ENCODE measurements around the gene TUBGCP5.

Gene TUBGCP5

DNA sequence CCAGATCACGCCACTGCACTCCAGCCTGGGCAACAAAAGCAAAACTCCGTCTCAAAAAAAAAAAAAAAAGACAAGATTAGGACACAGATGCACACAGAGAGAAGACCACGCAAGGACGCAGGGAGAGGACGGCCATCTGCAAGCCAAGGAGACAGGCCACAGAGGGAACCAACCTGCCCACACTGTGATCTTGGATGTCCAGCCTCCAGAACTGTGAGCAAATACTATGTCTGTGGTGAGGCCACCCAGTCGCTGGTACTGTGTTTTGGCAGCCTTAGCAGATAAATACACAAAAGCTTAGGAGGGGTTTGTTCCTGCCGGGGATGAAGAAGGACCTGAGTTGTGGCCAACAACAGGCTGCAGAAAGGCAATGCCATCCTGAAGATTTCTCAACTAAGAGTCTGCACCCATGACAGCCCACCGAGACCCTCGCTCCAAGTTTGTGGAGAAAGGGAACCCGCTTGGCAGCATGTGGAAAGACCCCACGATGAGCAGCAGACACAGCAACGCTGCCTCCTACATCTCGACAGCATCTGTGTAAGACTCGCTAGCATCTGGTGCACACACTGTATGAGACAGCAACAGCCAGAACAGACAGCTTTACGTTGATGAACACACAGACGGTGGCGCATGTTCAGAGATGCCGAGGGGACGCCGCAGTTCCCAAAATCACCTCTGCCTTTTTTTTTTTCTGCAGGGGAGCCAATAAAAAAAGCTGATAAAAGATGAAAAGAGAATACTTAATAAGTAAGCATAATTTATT lies 72.9 kb downstream of the TUBGCP5 start:
- H3K9ac ChIP-seq (ENCODE audit: low read depth in 1 of 2, low read length in 2 of 2) = no peak overlapping the region
- no peaks in the 10 kb centered on the region for H3K9me3 ChIP-seq (ENCODE audit: control insufficient read depth in 2 of 2, low read length in 2 of 2)
- H3K36me3 ChIP-seq (ENCODE audit: control insufficient read depth in 2 of 2, insufficient read depth in 2 of 2, low read length in 2 of 2) = peaks cover 0 to 2% of the 10 kb centered on the region in 2 donors
- no peak overlapping the region for H3K4me3 ChIP-seq (ENCODE audit: low read length in 2 of 2)
- H3K27me3 ChIP-seq (ENCODE audit: control insufficient read depth in 2 of 2, insufficient read depth in 2 of 2, low read length in 2 of 2) = no peaks in the 10 kb centered on the region
- H3K4me1 ChIP-seq (ENCODE audit: control insufficient read depth in 2 of 2, insufficient read depth in 2 of 2, low read length in 2 of 2) = peaks cover 2 to 8% of the 10 kb centered on the region in 2 donors
- H3K27ac ChIP-seq (ENCODE audit: low read depth in 2 of 2, low read length in 2 of 2) = no peak overlapping the region

DNA sequence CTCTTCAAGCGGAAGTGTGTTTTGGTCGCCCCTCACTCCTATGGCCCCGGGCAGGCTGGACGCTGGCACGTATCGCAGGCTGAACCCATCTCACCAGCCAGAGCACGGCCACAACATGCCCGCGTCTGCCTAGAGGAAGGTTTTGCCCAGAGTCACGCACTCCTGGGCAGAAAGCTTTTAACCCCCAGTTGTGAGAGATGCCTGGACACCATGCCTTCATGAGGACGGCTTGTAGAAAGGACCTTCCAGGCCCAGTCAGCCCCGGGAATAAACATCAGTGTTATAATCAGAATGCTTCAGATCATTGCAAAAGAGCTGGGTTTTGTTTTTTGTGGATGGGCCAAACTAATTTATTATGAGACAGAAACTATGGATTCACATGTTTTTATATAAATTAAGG lies 75.7 kb downstream of the TUBGCP5 start:
- Histone ChIP-seq H3K4me3 (ENCODE audit: low read length in 2 of 2) (no peak overlapping the region), H3K4me1 (ENCODE audit: control insufficient read depth in 2 of 2, insufficient read depth in 2 of 2, low read length in 2 of 2) (peaks cover 6 to 8% of the 10 kb centered on the region in 2 donors), H3K27ac (ENCODE audit: low read depth in 2 of 2, low read length in 2 of 2) (no peak overlapping the region), H3K9me3 (ENCODE audit: control insufficient read depth in 2 of 2, low read length in 2 of 2) (no peaks in the 10 kb centered on the region), H3K9ac (ENCODE audit: low read depth in 1 of 2, low read length in 2 of 2) (no peak overlapping the region), H3K36me3 (ENCODE audit: control insufficient read depth in 2 of 2, insufficient read depth in 2 of 2, low read length in 2 of 2) (peaks cover 0 to 2% of the 10 kb centered on the region in 2 donors), H3K27me3 (ENCODE audit: control insufficient read depth in 2 of 2, insufficient read depth in 2 of 2, low read length in 2 of 2) (no peaks in the 10 kb centered on the region)

DNA sequence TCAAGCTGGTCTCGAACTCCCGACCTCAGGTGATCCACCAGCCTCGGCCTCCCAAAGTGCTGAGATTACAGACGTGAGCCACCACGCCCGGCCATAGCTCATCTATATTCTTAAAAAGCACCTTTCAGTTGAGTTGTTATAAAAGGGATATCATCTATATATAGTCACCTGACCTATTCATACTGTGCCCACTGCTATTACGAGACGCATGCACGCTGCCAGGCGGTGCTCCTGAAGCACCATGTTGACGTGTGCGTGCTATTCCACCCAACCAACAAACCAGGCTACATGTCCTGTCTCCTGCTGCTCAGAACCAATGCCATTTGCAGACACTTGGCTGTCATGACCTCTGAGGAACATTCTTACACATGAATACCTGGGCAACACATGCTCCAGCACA lies 76.8 kb downstream of the TUBGCP5 start:
- Histone ChIP-seq H3K9me3 (ENCODE audit: control insufficient read depth in 2 of 2, low read length in 2 of 2) (no peaks in the 10 kb centered on the region), H3K27me3 (ENCODE audit: control insufficient read depth in 2 of 2, insufficient read depth in 2 of 2, low read length in 2 of 2) (no peaks in the 10 kb centered on the region), H3K27ac (ENCODE audit: low read depth in 2 of 2, low read length in 2 of 2) (no peak overlapping the region), H3K4me3 (ENCODE audit: low read length in 2 of 2) (no peak overlapping the region), H3K9ac (ENCODE audit: low read depth in 1 of 2, low read length in 2 of 2) (no peak overlapping the region), H3K36me3 (ENCODE audit: control insufficient read depth in 2 of 2, insufficient read depth in 2 of 2, low read length in 2 of 2) (peaks cover 0 to 2% of the 10 kb centered on the region in 2 donors), H3K4me1 (ENCODE audit: control insufficient read depth in 2 of 2, insufficient read depth in 2 of 2, low read length in 2 of 2) (peaks cover 6 to 8% of the 10 kb centered on the region in 2 donors)

DNA sequence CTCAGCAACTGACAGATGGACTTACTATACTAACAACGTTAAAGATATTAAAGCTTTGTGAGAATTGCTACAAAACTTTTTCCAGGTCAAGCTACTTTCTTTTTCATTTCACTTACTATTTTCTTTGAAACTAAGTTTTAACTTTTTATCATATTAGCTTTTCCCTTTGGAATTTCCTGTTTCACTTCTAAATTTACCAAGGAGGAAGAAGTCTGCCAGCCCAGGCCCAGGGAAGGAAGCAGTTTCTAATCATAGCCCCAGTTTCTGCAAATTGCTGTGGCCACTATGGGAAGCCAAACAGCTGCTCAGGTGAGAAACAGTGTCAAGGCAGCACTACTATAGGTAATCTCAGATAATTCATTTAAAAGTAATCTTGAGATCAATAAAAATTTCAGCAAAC lies 77.6 kb downstream of the TUBGCP5 start:
- H3K27ac ChIP-seq (ENCODE audit: low read depth in 2 of 2, low read length in 2 of 2) = no peak overlapping the region
- H3K27me3 ChIP-seq (ENCODE audit: control insufficient read depth in 2 of 2, insufficient read depth in 2 of 2, low read length in 2 of 2) = no peaks in the 10 kb centered on the region
- H3K36me3 ChIP-seq (ENCODE audit: control insufficient read depth in 2 of 2, insufficient read depth in 2 of 2, low read length in 2 of 2) = peaks cover 0 to 2% of the 10 kb centered on the region in 2 donors
- H3K4me3 ChIP-seq (ENCODE audit: low read length in 2 of 2) = no peak overlapping the region
- H3K4me1 ChIP-seq (ENCODE audit: control insufficient read depth in 2 of 2, insufficient read depth in 2 of 2, low read length in 2 of 2) = peaks cover 6 to 8% of the 10 kb centered on the region in 2 donors
- H3K9me3 ChIP-seq (ENCODE audit: control insufficient read depth in 2 of 2, low read length in 2 of 2) = no peaks in the 10 kb centered on the region
- H3K9ac ChIP-seq (ENCODE audit: low read depth in 1 of 2, low read length in 2 of 2) = no peak overlapping the region

DNA sequence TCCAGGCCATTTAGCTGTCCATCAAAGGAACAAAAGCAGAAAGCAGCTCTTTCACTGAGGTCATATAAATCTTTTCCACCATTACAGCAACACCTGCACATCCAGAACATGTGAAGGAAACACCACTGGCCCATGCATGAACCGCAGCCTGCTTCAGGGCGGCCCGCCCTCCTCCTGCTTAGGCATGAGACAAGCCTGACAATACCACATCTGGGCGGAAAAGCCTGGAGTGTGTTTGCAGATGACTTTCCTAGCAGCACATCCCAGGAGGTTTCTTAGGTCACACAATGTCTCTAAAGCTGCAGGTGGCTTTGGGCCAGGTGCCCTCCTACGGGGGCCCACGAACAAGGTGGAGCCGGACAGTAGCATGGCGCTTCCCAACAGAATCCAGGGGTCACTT lies 78.8 kb downstream of the TUBGCP5 start:
- peaks cover 6 to 10% of the 10 kb centered on the region in 2 donors for H3K4me1 ChIP-seq (ENCODE audit: control insufficient read depth in 2 of 2, insufficient read depth in 2 of 2, low read length in 2 of 2)

DNA sequence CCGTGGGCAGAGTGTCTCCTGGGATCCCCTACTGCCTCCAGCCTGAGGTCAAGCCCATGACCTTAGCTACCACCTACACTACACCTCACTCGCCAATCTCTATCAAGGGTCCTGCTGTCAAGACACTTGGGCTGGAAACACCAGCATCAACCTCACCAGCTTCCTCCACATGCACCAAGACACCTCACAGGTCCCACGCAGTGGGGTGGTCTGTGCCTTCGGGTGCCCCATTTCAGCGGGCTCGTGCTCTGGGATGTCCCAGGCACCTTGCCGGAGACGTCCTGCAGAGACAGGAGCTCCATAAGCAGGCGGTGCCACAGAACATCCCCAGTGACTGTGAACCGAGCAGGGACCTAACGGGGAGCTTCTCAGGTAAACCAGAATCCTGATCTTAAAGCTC lies 79.2 kb downstream of the TUBGCP5 start:
- Histone ChIP-seq H3K4me3 (ENCODE audit: low read length in 2 of 2) (no peak overlapping the region), H3K27me3 (ENCODE audit: control insufficient read depth in 2 of 2, insufficient read depth in 2 of 2, low read length in 2 of 2) (no peaks in the 10 kb centered on the region), H3K9me3 (ENCODE audit: control insufficient read depth in 2 of 2, low read length in 2 of 2) (no peaks in the 10 kb centered on the region), H3K9ac (ENCODE audit: low read depth in 1 of 2, low read length in 2 of 2) (no peak overlapping the region), H3K4me1 (ENCODE audit: control insufficient read depth in 2 of 2, insufficient read depth in 2 of 2, low read length in 2 of 2) (peaks cover 6 to 10% of the 10 kb centered on the region in 2 donors), H3K27ac (ENCODE audit: low read depth in 2 of 2, low read length in 2 of 2) (no peak overlapping the region), H3K36me3 (ENCODE audit: control insufficient read depth in 2 of 2, insufficient read depth in 2 of 2, low read length in 2 of 2) (peaks cover 0 to 2% of the 10 kb centered on the region in 2 donors)

More for the DNA sequence above, 78.8 kb downstream of the TUBGCP5 start:
- no peak overlapping the region for H3K9ac ChIP-seq (ENCODE audit: low read depth in 1 of 2, low read length in 2 of 2)
- no peak overlapping the region for H3K4me3 ChIP-seq (ENCODE audit: low read length in 2 of 2)
- no peaks in the 10 kb centered on the region for H3K9me3 ChIP-seq (ENCODE audit: control insufficient read depth in 2 of 2, low read length in 2 of 2)
- no peak overlapping the region for H3K27ac ChIP-seq (ENCODE audit: low read depth in 2 of 2, low read length in 2 of 2)
- no peaks in the 10 kb centered on the region for H3K27me3 ChIP-seq (ENCODE audit: control insufficient read depth in 2 of 2, insufficient read depth in 2 of 2, low read length in 2 of 2)
- H3K36me3 ChIP-seq (ENCODE audit: control insufficient read depth in 2 of 2, insufficient read depth in 2 of 2, low read length in 2 of 2) = peaks cover 0 to 2% of the 10 kb centered on the region in 2 donors

DNA sequence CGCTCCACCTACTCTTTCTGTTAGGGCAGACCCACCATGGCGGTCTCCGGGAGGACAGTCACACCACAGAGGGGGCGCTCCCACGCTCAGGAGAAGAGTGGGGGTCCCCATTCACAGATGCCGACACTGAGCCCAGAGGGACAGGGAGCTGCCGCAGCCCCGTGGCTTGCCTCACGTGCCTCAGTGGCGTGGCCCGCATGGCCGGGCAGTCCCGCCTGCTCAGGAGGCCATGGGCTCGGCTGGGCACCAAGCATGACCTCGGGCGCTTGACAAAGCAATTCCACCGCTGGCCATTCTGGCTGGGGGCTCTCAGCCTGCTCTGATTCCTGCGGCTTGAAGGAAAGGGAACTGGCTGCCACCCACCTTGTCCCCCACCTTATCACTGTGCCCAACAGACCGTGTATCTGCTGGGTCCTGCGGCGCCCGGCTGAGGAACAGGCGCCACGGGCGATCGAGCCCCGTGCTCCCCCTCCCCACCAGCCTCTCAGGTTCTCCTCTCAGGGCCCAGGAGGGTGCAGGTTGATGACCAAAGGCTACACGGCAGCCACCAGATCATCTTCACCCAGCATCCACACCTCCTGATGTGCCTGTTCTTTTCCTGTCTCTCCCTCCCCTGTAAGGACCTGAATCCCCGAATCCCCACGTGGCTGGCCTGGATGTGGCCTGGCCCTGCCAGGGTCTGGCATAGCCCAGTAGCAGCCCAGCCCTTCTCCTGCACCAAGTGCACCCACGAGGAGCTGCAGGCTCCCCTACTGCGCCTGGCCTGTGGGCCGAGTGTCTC lies 79.9 kb downstream of the TUBGCP5 start:
- H3K9ac ChIP-seq (ENCODE audit: low read depth in 1 of 2, low read length in 2 of 2) = no peak overlapping the region
- H3K9me3 ChIP-seq (ENCODE audit: control insufficient read depth in 2 of 2, low read length in 2 of 2) = no peaks in the 10 kb centered on the region
- H3K36me3 ChIP-seq (ENCODE audit: control insufficient read depth in 2 of 2, insufficient read depth in 2 of 2, low read length in 2 of 2) = peaks cover 0 to 2% of the 10 kb centered on the region in 2 donors
- H3K4me1 ChIP-seq (ENCODE audit: control insufficient read depth in 2 of 2, insufficient read depth in 2 of 2, low read length in 2 of 2) = peaks cover 5 to 10% of the 10 kb centered on the region in 2 donors
- H3K27me3 ChIP-seq (ENCODE audit: control insufficient read depth in 2 of 2, insufficient read depth in 2 of 2, low read length in 2 of 2) = no peaks in the 10 kb centered on the region
- H3K27ac ChIP-seq (ENCODE audit: low read depth in 2 of 2, low read length in 2 of 2) = no peak overlapping the region
- H3K4me3 ChIP-seq (ENCODE audit: low read length in 2 of 2) = no peak overlapping the region

DNA sequence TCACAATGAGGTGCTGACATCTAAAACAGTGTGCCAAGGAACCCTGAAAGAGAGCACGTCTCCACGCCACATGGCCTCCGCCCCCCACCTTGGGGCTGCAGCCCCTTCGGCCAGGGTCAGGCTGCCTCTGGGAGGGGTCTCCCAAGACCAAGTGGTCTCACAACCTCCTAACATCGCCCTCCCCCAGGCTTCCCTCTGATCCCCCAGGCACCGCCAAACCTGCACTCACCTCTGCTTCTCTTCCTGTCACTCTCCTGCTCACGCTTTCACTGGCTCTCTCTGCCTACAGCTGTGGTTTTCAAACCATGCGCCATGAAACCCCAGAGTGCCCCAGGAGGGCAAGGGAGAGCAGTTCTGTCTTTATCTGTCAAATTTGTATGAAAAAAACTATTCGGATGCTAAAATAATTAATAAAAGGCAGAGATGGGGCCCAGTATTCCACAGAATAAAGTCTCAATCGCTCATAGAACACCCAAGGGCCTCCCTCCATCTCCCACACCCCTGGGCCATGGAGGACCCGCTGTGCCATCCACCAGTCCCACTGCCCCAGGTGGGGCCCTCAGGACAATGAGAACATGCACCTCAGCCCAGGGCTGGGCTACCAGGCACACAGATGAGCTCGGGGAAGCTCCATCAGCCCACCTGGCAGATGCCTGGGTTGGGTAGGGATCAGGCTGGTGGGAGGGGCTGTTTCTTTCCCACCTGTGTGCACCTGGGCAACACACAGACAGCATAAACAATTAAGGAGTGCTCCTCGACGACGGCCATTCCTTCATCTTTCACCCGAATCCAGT lies 80.7 kb downstream of the TUBGCP5 start:
- Histone ChIP-seq H3K4me1 (ENCODE audit: control insufficient read depth in 2 of 2, insufficient read depth in 2 of 2, low read length in 2 of 2) (peaks cover 4 to 10% of the 10 kb centered on the region in 2 donors), H3K4me3 (ENCODE audit: low read length in 2 of 2) (no peak overlapping the region), H3K36me3 (ENCODE audit: control insufficient read depth in 2 of 2, insufficient read depth in 2 of 2, low read length in 2 of 2) (peaks cover 0 to 2% of the 10 kb centered on the region in 2 donors), H3K9me3 (ENCODE audit: control insufficient read depth in 2 of 2, low read length in 2 of 2) (no peaks in the 10 kb centered on the region), H3K27ac (ENCODE audit: low read depth in 2 of 2, low read length in 2 of 2) (no peak overlapping the region), H3K9ac (ENCODE audit: low read depth in 1 of 2, low read length in 2 of 2) (no peak overlapping the region), H3K27me3 (ENCODE audit: control insufficient read depth in 2 of 2, insufficient read depth in 2 of 2, low read length in 2 of 2) (no peaks in the 10 kb centered on the region)

DNA sequence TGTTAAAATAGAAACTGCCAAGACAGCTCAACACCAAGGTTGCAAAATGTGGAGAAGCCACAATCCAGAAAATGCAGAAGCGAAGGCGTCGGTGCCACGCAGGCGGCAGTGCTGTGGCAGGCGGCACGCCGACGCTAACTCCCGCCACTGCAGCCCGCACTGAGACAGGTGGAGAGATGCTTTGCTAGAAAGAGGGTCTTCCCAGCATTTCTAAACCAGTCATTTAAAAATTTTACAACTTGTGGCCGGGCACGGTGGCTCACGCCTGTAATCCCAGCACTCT lies 82.5 kb downstream of the TUBGCP5 start:
- Histone ChIP-seq H3K4me1 (ENCODE audit: control insufficient read depth in 2 of 2, insufficient read depth in 2 of 2, low read length in 2 of 2) (peaks cover 4 to 5% of the 10 kb centered on the region in 2 donors), H3K27ac (ENCODE audit: low read depth in 2 of 2, low read length in 2 of 2) (no peak overlapping the region), H3K4me3 (ENCODE audit: low read length in 2 of 2) (no peak overlapping the region), H3K27me3 (ENCODE audit: control insufficient read depth in 2 of 2, insufficient read depth in 2 of 2, low read length in 2 of 2) (no peaks in the 10 kb centered on the region), H3K9ac (ENCODE audit: low read depth in 1 of 2, low read length in 2 of 2) (no peak overlapping the region), H3K9me3 (ENCODE audit: control insufficient read depth in 2 of 2, low read length in 2 of 2) (no peaks in the 10 kb centered on the region), H3K36me3 (ENCODE audit: control insufficient read depth in 2 of 2, insufficient read depth in 2 of 2, low read length in 2 of 2) (no peaks in the 10 kb centered on the region)

All from mucosa of rectum (tissue), 2 donors.